HEK293 (cell line): ENCODE measurements around the gene FDXACB1.

Source experiments
- CTCF ChIA-PET: fragments of 350-600 bp; formaldehyde crosslinking; extraction: SDS; loops from one replicate; lab custom pipeline; 2021; ENCODE audit warnings: antibody characterized with exemption; lab: Yijun Ruan, JAX
- POLR2A ChIA-PET: fragments of 300-600 bp; formaldehyde crosslinking; extraction: SDS; loops from one replicate; lab custom pipeline; 2020; ENCODE audit warnings: antibody characterized with exemption, inconsistent platforms; lab: Yijun Ruan, JAX
- H3K27ac ChIP-seq: fragments of 200-500 bp; sonication (Bioruptor generic); 2 replicates; pipeline ENCODE4 v1.5.1; 2014; ENCODE audit warnings: low read depth, low read length, control low read depth, inconsistent platforms; ENCODE audit errors: extremely low read depth
- H3K36me3 ChIP-seq, 2 experiments: fragments of 200-500 bp in 1 of 2; sonication (Bioruptor generic) in 1 of 2; 1 replicate in 1 of 2; 2 replicates in 1 of 2; pipeline ENCODE4 v1.5.1; 2014 to 2017; ENCODE audit warnings: inconsistent platforms in 2 of 2, low read length in 2 of 2; ENCODE audit not compliant: control insufficient read depth in 2 of 2, insufficient read depth in 1 of 2
- H3K4me1 ChIP-seq: fragments of 200-500 bp; sonication (Bioruptor generic); 2 replicates; pipeline ENCODE4 v1.5.1; 2014; ENCODE audit warnings: mild to moderate bottlenecking, low read length, inconsistent platforms; ENCODE audit not compliant: control insufficient read depth, insufficient read depth
- H3K4me3 ChIP-seq: 2 replicates; pipeline ENCODE4 v1.5.1; 2011; ENCODE audit warnings: low read depth, mild to moderate bottlenecking, control low read depth, low read length, moderate library complexity
- H3K9me3 ChIP-seq: fragments of 200-500 bp; sonication (Bioruptor generic); 2 replicates; pipeline ENCODE4 v1.5.1; 2014; ENCODE audit warnings: low read depth, low read length, inconsistent platforms; ENCODE audit not compliant: control insufficient read depth, insufficient read depth
- ATF2 ChIP-seq: fragments of 450-650 bp; formaldehyde crosslinking; IDR thresholded peaks from 2 replicates; pipeline ENCODE4 v1.5.1; 2016; ENCODE audit warnings: missing biosample characterization, missing genetic modification characterization, low read depth
- BCL11A ChIP-seq: fragments of 450-650 bp; formaldehyde crosslinking; IDR thresholded peaks from 2 replicates; pipeline ENCODE4 v1.5.1; 2016; ENCODE audit warnings: low read depth, missing biosample characterization, missing genetic modification characterization
- BCL11B ChIP-seq: fragments of 450-650 bp; formaldehyde crosslinking; IDR thresholded peaks from 2 replicates; pipeline ENCODE4 v1.5.1; 2016; ENCODE audit warnings: low read depth, missing biosample characterization, missing genetic modification characterization
- EGR2 ChIP-seq: fragments of 450-650 bp; formaldehyde crosslinking; IDR thresholded peaks from 2 replicates; pipeline ENCODE4 v1.5.1; 2016; ENCODE audit warnings: low read depth, missing biosample characterization, missing genetic modification characterization
- IKZF3 ChIP-seq: fragments of 450-650 bp; IDR thresholded peaks from 2 replicates; pipeline ENCODE4 v1.5.0; 2018; ENCODE audit warnings: missing biosample characterization, mild to moderate bottlenecking, missing genetic modification characterization, moderate library complexity
- MZF1 ChIP-seq: fragments of 450-650 bp; formaldehyde crosslinking; IDR thresholded peaks from 2 replicates; pipeline ENCODE4 v1.5.1; 2017; ENCODE audit warnings: missing biosample characterization, missing genetic modification characterization, borderline replicate concordance
- PRDM1 ChIP-seq: fragments of 450-650 bp; formaldehyde crosslinking; IDR thresholded peaks from 2 replicates; pipeline ENCODE4; 2016; ENCODE audit warnings: missing biosample characterization, missing genetic modification characterization
- TCF7L2 ChIP-seq: IDR thresholded peaks from 2 replicates; pipeline ENCODE4 v1.6.1; 2011; ENCODE audit warnings: low read depth, mild to moderate bottlenecking, inconsistent platforms, low read length, moderate library complexity, borderline replicate concordance
- TSHZ1 ChIP-seq: fragments of 450-650 bp; formaldehyde crosslinking; IDR thresholded peaks from 2 replicates; pipeline ENCODE4 v1.5.1; 2016; ENCODE audit warnings: missing biosample characterization, missing genetic modification characterization, borderline replicate concordance
- ZEB2 ChIP-seq: fragments of 450-650 bp; formaldehyde crosslinking; IDR thresholded peaks from 2 replicates; pipeline ENCODE4 v1.5.1; 2016; ENCODE audit warnings: missing biosample characterization, missing genetic modification characterization
- ZFP3 ChIP-seq: fragments of 450-650 bp; formaldehyde crosslinking; IDR thresholded peaks from 2 replicates; pipeline ENCODE4 v1.5.1; 2016; ENCODE audit warnings: low read depth, missing biosample characterization, missing genetic modification characterization
- ZNF157 ChIP-seq: fragments of 450-650 bp; formaldehyde crosslinking; IDR thresholded peaks from 2 replicates; pipeline ENCODE4 v1.5.1; 2016; ENCODE audit warnings: missing biosample characterization, missing genetic modification characterization
- ZNF280C ChIP-seq: fragments of 450-650 bp; formaldehyde crosslinking; IDR thresholded peaks from 2 replicates; pipeline ENCODE4 v1.5.1; 2016; ENCODE audit warnings: missing biosample characterization, missing genetic modification characterization
- ZNF473 ChIP-seq: fragments of 450-650 bp; formaldehyde crosslinking; IDR thresholded peaks from 2 replicates; pipeline ENCODE4 v1.5.1; 2017; ENCODE audit warnings: missing biosample characterization, missing genetic modification characterization
- ZNF521 ChIP-seq: fragments of 450-650 bp; formaldehyde crosslinking; IDR thresholded peaks from 2 replicates; pipeline ENCODE4 v1.5.1; 2017; ENCODE audit warnings: missing biosample characterization, mild to moderate bottlenecking, missing genetic modification characterization
- ZNF555 ChIP-seq: fragments of 450-650 bp; formaldehyde crosslinking; conservative IDR thresholded peaks from 2 replicates; pipeline ENCODE4 v1.5.1; 2017; ENCODE audit warnings: missing biosample characterization, mild to moderate bottlenecking, missing genetic modification characterization, inconsistent platforms
- ZNF585B ChIP-seq: fragments of 450-650 bp; formaldehyde crosslinking; IDR thresholded peaks from 2 replicates; pipeline ENCODE4 v1.5.1; 2016; ENCODE audit warnings: missing biosample characterization, missing genetic modification characterization
- ZNF664 ChIP-seq: fragments of 450-650 bp; formaldehyde crosslinking; IDR thresholded peaks from 2 replicates; pipeline ENCODE4 v1.5.1; 2016; ENCODE audit warnings: missing biosample characterization, missing genetic modification characterization
- ZNF776 ChIP-seq: fragments of 450-650 bp; formaldehyde crosslinking; IDR thresholded peaks from 2 replicates; pipeline ENCODE4 v1.5.0; 2017; ENCODE audit warnings: missing biosample characterization, missing genetic modification characterization, borderline replicate concordance

Gene FDXACB1

GRCh38 chr11:111829185-111829968 lies 49.6 kb downstream of the FDXACB1 start:
- no peaks in the 10 kb centered on the region for H3K4me1 ChIP-seq
- POLR2A ChIA-PET, result interaction anchor here (1.1 kb wide), 1 partner anchor 41 kb away, joined by 3 read pairs; no protein-coding TSS in a partner anchor

GRCh38 chr11:111826322-111826950 lies 52.5 kb downstream of the FDXACB1 start:
- no peak for TF ChIP-seq ZFP3 (tag by site-specific recombination)
- no peak for TF ChIP-seq ZEB2 (tag by site-specific recombination)
- TF ChIP-seq ZNF776 (tag by site-specific recombination), result no peak
- no peak for TF ChIP-seq ZNF555 (tag by site-specific recombination)
- TF ChIP-seq PRDM1 (tag by site-specific recombination), result no peak
- TF ChIP-seq ATF2 (tag by site-specific recombination), result no peak
- no peak for TF ChIP-seq ZNF521 (tag by site-specific recombination)
- TF ChIP-seq TSHZ1 (tag by site-specific recombination), result no peak
- no peak for TF ChIP-seq EGR2 (tag by site-specific recombination)
- TF ChIP-seq ZNF157 (tag by site-specific recombination), result no peak
- no peak for TF ChIP-seq ZNF473 (tag by site-specific recombination)
- TF ChIP-seq IKZF3, result no peak
- no peak for TF ChIP-seq BCL11A
- no peak for TF ChIP-seq ZNF585B (tag by site-specific recombination)
- no peak for TF ChIP-seq MZF1 (tag by site-specific recombination)
- TF ChIP-seq BCL11B, result no peak
- no peak for TF ChIP-seq ZNF664 (tag by site-specific recombination)
- Histone ChIP-seq H3K36me3 (peaks cover 0 to 5% of the 10 kb centered on the region in 2 experiments; a peak in 1 of 3 replicates), H3K4me3 (no peak overlapping the region), H3K4me1 (no peaks in the 10 kb centered on the region), H3K9me3 (no peaks in the 10 kb centered on the region), H3K27ac (no peak overlapping the region)
- CTCF ChIA-PET, result interaction anchor here (0.9 to 1.1 kb wide), 2 partner anchors 30 to 50 kb away, joined by 3 read pairs; no protein-coding TSS in a partner anchor
- POLR2A ChIA-PET, result interaction anchor here (0.7 to 0.8 kb wide), 2 partner anchors 8 to 18 kb away, joined by 3 to 4 read pairs; no protein-coding TSS in a partner anchor

More at GRCh38 chr11:111829185-111829968, 49.6 kb downstream of the FDXACB1 start:
- H3K27ac ChIP-seq, result no peak overlapping the region
- TF ChIP-seq TCF7L2 (no peak), ZNF280C (tag by site-specific recombination) (no peak)
- H3K4me3 ChIP-seq, result no peak overlapping the region
- H3K9me3 ChIP-seq, result no peaks in the 10 kb centered on the region
- peaks cover 0 to 5% of the 10 kb centered on the region in 2 experiments; a peak in 1 of 3 replicates for H3K36me3 ChIP-seq
- CTCF ChIA-PET, result interaction anchor here (0.6 to 2.2 kb wide), 2 partner anchors 12 to 231 kb away, joined by 4 to 7 read pairs; no protein-coding TSS in a partner anchor
